ENCODE measurements around the gene TAPBPL. TPM values are rescaled to one million over a fixed set of nuclear protein-coding genes. Genes with fewer than 3 reads are reported as not detected.

The TAPBPL gene, protein sequence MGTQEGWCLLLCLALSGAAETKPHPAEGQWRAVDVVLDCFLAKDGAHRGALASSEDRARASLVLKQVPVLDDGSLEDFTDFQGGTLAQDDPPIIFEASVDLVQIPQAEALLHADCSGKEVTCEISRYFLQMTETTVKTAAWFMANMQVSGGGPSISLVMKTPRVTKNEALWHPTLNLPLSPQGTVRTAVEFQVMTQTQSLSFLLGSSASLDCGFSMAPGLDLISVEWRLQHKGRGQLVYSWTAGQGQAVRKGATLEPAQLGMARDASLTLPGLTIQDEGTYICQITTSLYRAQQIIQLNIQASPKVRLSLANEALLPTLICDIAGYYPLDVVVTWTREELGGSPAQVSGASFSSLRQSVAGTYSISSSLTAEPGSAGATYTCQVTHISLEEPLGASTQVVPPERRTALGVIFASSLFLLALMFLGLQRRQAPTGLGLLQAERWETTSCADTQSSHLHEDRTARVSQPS
- 59.7 TPM for total RNA-seq (2013)
- polyA plus RNA-seq (100 to 1,000 TPM in 1 of 3 donors, 10 to 100 TPM in 2; 89.3 to 145 (median 91.8) TPM), polyA minus RNA-seq (63.9 and 136 TPM in 2 replicates), total RNA-seq (4.9 to 28.7 (median 18.5) reads per million in 11 experiments)

DNA sequence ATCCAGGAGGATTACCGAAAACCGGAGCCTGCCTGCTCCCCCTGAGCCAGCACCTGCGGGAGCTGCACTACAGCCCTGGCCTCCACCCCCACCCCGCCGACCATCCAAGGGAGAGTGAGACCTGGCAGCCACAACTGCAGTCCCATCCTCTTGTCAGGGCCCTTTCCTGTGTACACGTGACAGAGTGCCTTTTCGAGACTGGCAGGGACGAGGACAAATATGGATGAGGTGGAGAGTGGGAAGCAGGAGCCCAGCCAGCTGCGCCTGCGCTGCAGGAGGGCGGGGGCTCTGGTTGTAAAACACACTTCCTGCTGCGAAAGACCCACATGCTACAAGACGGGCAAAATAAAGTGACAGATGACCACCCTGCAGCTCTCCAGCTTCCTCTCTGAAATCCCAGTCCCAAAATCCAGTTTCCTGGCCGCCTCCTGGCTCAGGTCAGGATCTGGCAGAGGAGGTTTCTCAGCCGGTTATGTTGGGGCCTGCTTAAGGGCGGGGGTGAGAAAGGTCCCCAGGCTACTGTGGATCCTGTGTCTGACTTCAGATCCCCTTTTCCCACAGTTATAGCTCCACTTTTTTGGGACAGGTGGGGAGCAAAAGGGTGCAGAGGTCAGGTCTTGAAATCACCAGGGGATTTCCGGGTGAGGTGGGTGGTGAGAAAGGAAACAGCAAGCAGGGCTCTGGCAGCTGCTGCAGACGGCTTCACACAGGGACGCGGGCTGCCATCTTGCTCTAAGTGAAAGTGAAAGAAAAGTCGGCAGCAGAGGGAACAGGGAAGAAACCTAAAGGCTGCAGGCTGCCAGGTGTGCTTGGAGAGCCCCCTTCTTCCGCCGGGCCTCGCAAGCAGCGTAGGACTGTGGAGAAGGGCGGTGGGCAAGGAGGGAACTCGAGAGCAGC is at the start of gene TAPBPL:
Gene TAPBPL, plus strand, starts transcription at position 695 of the 897 bp plus-strand sequence. CDS start 207 bp downstream, outside the sequence.
- Histone ChIP-seq H3K9me3 (replicated peaks in 1 of 2; ENCODE audit: control insufficient read depth in 1 of 2, insufficient read depth in 1 of 2, low read length in 2 of 2) (no peaks in the 10 kb centered on the region), H3K4me2 (replicated peaks; ENCODE audit: extremely low read depth, low read length, poor library complexity, severe bottlenecking) (peak within 1 kb of the TSS; percentile 91), H3K4me3 (replicated peaks in 1 of 3; ENCODE audit: low read depth in 2 of 3, low read length in 3 of 3) (peak within 1 kb of the TSS; percentile 63 to 94 (median 66)), H3K27me3 (ENCODE audit: control insufficient read depth in 2 of 2, insufficient read depth in 2 of 2, low read length in 2 of 2) (no peaks in the 10 kb centered on the region), H3K79me2 (ENCODE audit: insufficient read depth, low read length) (peaks cover 28% of the 10 kb centered on the region), H4K20me1 (ENCODE audit: insufficient read depth, low read length) (no peaks in the 10 kb centered on the region), H3K9ac (ENCODE audit: insufficient read depth, low read length, poor library complexity, severe bottlenecking) (peak within 1 kb of the TSS; percentile 88), H2AFZ (ENCODE audit: insufficient read depth, low read depth, low read length, poor library complexity, severe bottlenecking) (peak within 1 kb of the TSS; percentile 97), H3K36me3 (replicated peaks in 1 of 2; ENCODE audit: control insufficient read depth in 1 of 2, insufficient read depth in 2 of 2, low read length in 2 of 2) (peaks cover 17 to 44% of the 10 kb centered on the region in 2 donors), H3K4me1 (ENCODE audit: control insufficient read depth in 1 of 2, insufficient read depth in 2 of 2, low read length in 2 of 2) (peaks cover 21 to 24% of the 10 kb centered on the region in 2 donors), H3K27ac (ENCODE audit: low read depth in 1 of 2, low read length in 2 of 2) (peak within 1 kb of the TSS; percentile 85 to 92)
- intact Hi-C loops (cut with micrococcal nuclease) = no loop called here
- H3K4me1 Mint-ChIP-seq = peaks cover 28% of the 10 kb centered on the region
- no peaks in the 10 kb centered on the region for H3K27me3 Mint-ChIP-seq (ENCODE audit: low read depth in 3 of 3)
- DNase-seq = peak; percentile 52 to 84 (median 66)
- H3K4me3 Mint-ChIP-seq = peak within 1 kb of the TSS; percentile 95 to 98
- WGBS (ENCODE audit: insufficient coverage) = 0% methylated on average over 20 of the region's 27 CpGs
- H3K36me3 Mint-ChIP-seq = peaks cover 39% of the 10 kb centered on the region in 2 donors
- H3K27ac Mint-ChIP-seq = peak within 1 kb of the TSS; percentile 92 to 97 (median 95)
- H3K9me3 Mint-ChIP-seq = no peaks in the 10 kb centered on the region
- TF ChIP-seq, protein P1, sequence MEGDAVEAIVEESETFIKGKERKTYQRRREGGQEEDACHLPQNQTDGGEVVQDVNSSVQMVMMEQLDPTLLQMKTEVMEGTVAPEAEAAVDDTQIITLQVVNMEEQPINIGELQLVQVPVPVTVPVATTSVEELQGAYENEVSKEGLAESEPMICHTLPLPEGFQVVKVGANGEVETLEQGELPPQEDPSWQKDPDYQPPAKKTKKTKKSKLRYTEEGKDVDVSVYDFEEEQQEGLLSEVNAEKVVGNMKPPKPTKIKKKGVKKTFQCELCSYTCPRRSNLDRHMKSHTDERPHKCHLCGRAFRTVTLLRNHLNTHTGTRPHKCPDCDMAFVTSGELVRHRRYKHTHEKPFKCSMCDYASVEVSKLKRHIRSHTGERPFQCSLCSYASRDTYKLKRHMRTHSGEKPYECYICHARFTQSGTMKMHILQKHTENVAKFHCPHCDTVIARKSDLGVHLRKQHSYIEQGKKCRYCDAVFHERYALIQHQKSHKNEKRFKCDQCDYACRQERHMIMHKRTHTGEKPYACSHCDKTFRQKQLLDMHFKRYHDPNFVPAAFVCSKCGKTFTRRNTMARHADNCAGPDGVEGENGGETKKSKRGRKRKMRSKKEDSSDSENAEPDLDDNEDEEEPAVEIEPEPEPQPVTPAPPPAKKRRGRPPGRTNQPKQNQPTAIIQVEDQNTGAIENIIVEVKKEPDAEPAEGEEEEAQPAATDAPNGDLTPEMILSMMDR (IDR thresholded peaks at IDR 0.05) = no peak

DNA sequence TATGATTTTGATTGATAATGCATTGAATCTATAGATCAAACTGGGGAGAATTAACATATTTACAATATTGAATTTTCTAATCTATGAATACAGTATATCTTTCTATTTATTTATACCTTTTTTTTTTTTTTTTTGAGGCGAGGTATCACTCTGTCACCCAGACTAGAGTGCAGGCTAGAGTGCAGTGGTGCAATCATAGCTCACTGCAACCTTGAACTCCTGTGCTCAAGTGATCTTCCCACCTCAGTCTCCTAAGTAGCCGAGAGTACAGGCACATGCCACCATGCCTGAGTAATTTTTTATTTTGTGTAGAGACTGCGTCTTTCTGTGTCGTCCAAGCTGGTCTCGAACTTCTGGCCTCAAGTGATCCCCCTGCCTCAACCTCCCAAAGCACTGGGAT is 47.5 kb upstream of the TAPBPL start:
- DNase-seq = no peak
- Histone ChIP-seq H3K27me3 (ENCODE audit: control insufficient read depth in 2 of 2, insufficient read depth in 2 of 2, low read length in 2 of 2) (no peaks in the 10 kb centered on the region), H3K9ac (ENCODE audit: insufficient read depth, low read length, poor library complexity, severe bottlenecking) (no peak overlapping the region), H3K9me3 (replicated peaks in 1 of 2; ENCODE audit: control insufficient read depth in 1 of 2, insufficient read depth in 1 of 2, low read length in 2 of 2) (no peaks in the 10 kb centered on the region), H3K4me2 (replicated peaks; ENCODE audit: extremely low read depth, low read length, poor library complexity, severe bottlenecking) (no peak overlapping the region), H3K79me2 (ENCODE audit: insufficient read depth, low read length) (no peaks in the 10 kb centered on the region), H3K27ac (ENCODE audit: low read depth in 1 of 2, low read length in 2 of 2) (no peak overlapping the region), H3K36me3 (replicated peaks in 1 of 2; ENCODE audit: control insufficient read depth in 1 of 2, insufficient read depth in 2 of 2, low read length in 2 of 2) (peaks cover 0 to 3% of the 10 kb centered on the region in 2 donors), H4K20me1 (ENCODE audit: insufficient read depth, low read length) (no peaks in the 10 kb centered on the region), H2AFZ (ENCODE audit: insufficient read depth, low read depth, low read length, poor library complexity, severe bottlenecking) (no peak overlapping the region), H3K4me1 (ENCODE audit: control insufficient read depth in 1 of 2, insufficient read depth in 2 of 2, low read length in 2 of 2) (no peaks in the 10 kb centered on the region), H3K4me3 (replicated peaks in 1 of 3; ENCODE audit: low read depth in 2 of 3, low read length in 3 of 3) (no peak overlapping the region)
- H3K4me1 Mint-ChIP-seq = no peaks in the 10 kb centered on the region
- intact Hi-C loops (cut with micrococcal nuclease) = no loop called here
- TF ChIP-seq, protein P1 (IDR thresholded peaks at IDR 0.05) = no peak
- peaks cover 12 to 15% of the 10 kb centered on the region in 2 donors for H3K36me3 Mint-ChIP-seq
- H3K4me3 Mint-ChIP-seq = no peak overlapping the region
- H3K9me3 Mint-ChIP-seq = peaks cover 0 to 3% (median 0%) of the 10 kb centered on the region in 7 donors
- peaks cover 0 to 2% (median 2%) of the 10 kb centered on the region in 3 donors for H3K27me3 Mint-ChIP-seq (ENCODE audit: low read depth in 3 of 3)
- WGBS (ENCODE audit: insufficient coverage) = no CpG with 5 or more reads among the region's 5 CpGs
- no peak overlapping the region for H3K27ac Mint-ChIP-seq
